ENCODE data around the gene TIMP3. TPM values are rescaled to one million over a fixed set of nuclear protein-coding genes. Genes with fewer than 3 reads are reported as not detected.

TIMP3 gene
- polyA plus RNA-seq, 1 donor from 2014 or later: 0.72 TPM

GRCh38 chr22:32910429-32910772, 108.9 kb downstream of the TIMP3 start:
- Histone ChIP-seq H3F3A (ENCODE audit: insufficient read depth, low read length, poor library complexity, severe bottlenecking) (no peaks in the 10 kb centered on the region), H3K27ac (ENCODE audit: low read length) (no peak overlapping the region), H3K9me3 (ENCODE audit: low read length) (no peaks in the 10 kb centered on the region), H4K20me1 (ENCODE audit: insufficient read depth) (no peaks in the 10 kb centered on the region), H3K36me3 (ENCODE audit: insufficient read depth, low read length) (no peaks in the 10 kb centered on the region), H3K4me2 (ENCODE audit: low read length) (no peak overlapping the region), H3K79me2 (replicated peaks; ENCODE audit: insufficient read depth, low read length) (no peaks in the 10 kb centered on the region), H3K27me3 (ENCODE audit: insufficient read depth, low read depth, low read length) (no peaks in the 10 kb centered on the region), H3K9me2 (ENCODE audit: insufficient read depth, low read length) (no peaks in the 10 kb centered on the region), H2AFZ (ENCODE audit: low read depth, low read length) (no peak overlapping the region), H3K4me3 (ENCODE audit: low read length) (no peak overlapping the region), H3K9ac (ENCODE audit: low read length) (no peak overlapping the region)
- TF ChIP-seq RAD21 (conservative IDR thresholded peaks at IDR 0.05): no peak
- TF ChIP-seq CTCF (IDR thresholded peaks at IDR 0.05; ENCODE audit: poor library complexity, severe bottlenecking): no peak
- no peak for TF ChIP-seq EP300 (conservative IDR thresholded peaks at IDR 0.05; ENCODE audit: poor library complexity, severe bottlenecking)
- no peak for TF ChIP-seq REST (IDR thresholded peaks at IDR 0.05; ENCODE audit: borderline replicate concordance)
- TF ChIP-seq TAF1 (IDR thresholded peaks at IDR 0.05; ENCODE audit: low read depth): no peak
- TF ChIP-seq MXI1 (conservative IDR thresholded peaks at IDR 0.05; ENCODE audit: poor library complexity, severe bottlenecking): no peak
- TF ChIP-seq EZH2 (IDR thresholded peaks at IDR 0.05; ENCODE audit: borderline replicate concordance, insufficient read depth, low read length, poor library complexity, severe bottlenecking): no peak
- TF ChIP-seq SMC3 (conservative IDR thresholded peaks at IDR 0.05; ENCODE audit: poor library complexity): no peak
- no peak for TF ChIP-seq POLR2AphosphoS5 (IDR thresholded peaks at IDR 0.05)

- Histone ChIP-seq H3K9ac (ENCODE audit: low read length) (no peak overlapping the region), H3K9me2 (ENCODE audit: insufficient read depth, low read length) (no peaks in the 10 kb centered on the region), H3K9me3 (ENCODE audit: low read length) (no peaks in the 10 kb centered on the region), H4K20me1 (ENCODE audit: insufficient read depth) (no peaks in the 10 kb centered on the region), H3K79me2 (replicated peaks; ENCODE audit: insufficient read depth, low read length) (no peaks in the 10 kb centered on the region), H2AFZ (ENCODE audit: low read depth, low read length) (no peak overlapping the region), H3K27me3 (ENCODE audit: insufficient read depth, low read depth, low read length) (no peaks in the 10 kb centered on the region), H3F3A (ENCODE audit: insufficient read depth, low read length, poor library complexity, severe bottlenecking) (no peaks in the 10 kb centered on the region), H3K36me3 (ENCODE audit: insufficient read depth, low read length) (no peaks in the 10 kb centered on the region), H3K4me3 (ENCODE audit: low read length) (no peak overlapping the region), H3K4me2 (ENCODE audit: low read length) (no peak overlapping the region), H3K27ac (ENCODE audit: low read length) (no peak overlapping the region)
- TF ChIP-seq TAF1 (IDR thresholded peaks at IDR 0.05; ENCODE audit: low read depth): no peak
- no peak for TF ChIP-seq MXI1 (conservative IDR thresholded peaks at IDR 0.05; ENCODE audit: poor library complexity, severe bottlenecking)
- TF ChIP-seq EP300 (conservative IDR thresholded peaks at IDR 0.05; ENCODE audit: poor library complexity, severe bottlenecking): no peak
- TF ChIP-seq REST (IDR thresholded peaks at IDR 0.05; ENCODE audit: borderline replicate concordance): no peak
- no peak for TF ChIP-seq EZH2 (IDR thresholded peaks at IDR 0.05; ENCODE audit: borderline replicate concordance, insufficient read depth, low read length, poor library complexity, severe bottlenecking)
- TF ChIP-seq POLR2AphosphoS5 (IDR thresholded peaks at IDR 0.05): no peak
- no peak for TF ChIP-seq CTCF (IDR thresholded peaks at IDR 0.05; ENCODE audit: poor library complexity, severe bottlenecking)
- TF ChIP-seq RAD21 (conservative IDR thresholded peaks at IDR 0.05): no peak
- TF ChIP-seq SMC3 (conservative IDR thresholded peaks at IDR 0.05; ENCODE audit: poor library complexity): no peak
Observed at GRCh38 chr22:32911503-32911902, 110.0 kb downstream of the TIMP3 start.
